HL-60 (cell line): ENCODE results near the gene CDH2.

Experiments used
- GABPA ChIP-seq: IDR thresholded peaks from 2 replicates; pipeline ENCODE4 v1.6.1; 2012; ENCODE audit warnings: low read depth
- POLR2AphosphoS5 ChIP-seq: IDR thresholded peaks from 2 replicates; pipeline ENCODE4 v1.6.1; 2012; ENCODE audit warnings: low read depth
- TF ChIP-seq, protein P1 (sequence below): IDR thresholded peaks from one replicate; pipeline ENCODE4 v1.5.1; 2011; ENCODE audit warnings: low read length, control low read depth, inconsistent platforms; ENCODE audit not compliant: insufficient read depth
- TF ChIP-seq, protein P2 (sequence below): IDR thresholded peaks from 2 replicates; pipeline ENCODE4 v1.6.1; 2012; ENCODE audit warnings: low read depth; ENCODE audit not compliant: insufficient replicate concordance

DNA sequence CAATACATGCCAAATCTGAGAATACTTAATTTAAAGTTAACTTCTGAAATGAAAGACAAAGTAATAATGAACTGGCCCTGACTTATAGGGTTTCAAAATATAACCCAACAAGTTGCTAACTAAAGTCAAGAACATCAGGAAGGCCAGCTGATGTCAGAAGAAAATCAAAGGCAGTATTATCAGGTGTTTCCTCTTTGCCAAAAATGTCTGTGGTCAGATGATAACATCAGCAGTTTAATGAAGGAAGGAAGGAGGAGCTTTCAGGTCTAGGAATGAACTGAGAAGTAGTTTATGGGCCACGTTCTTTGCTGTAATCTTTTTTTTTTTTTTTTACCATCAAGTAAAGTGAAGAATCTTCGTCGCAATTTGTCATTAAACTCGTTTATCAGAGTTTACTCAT is 40.9 kb downstream of the CDH2 start:
- TF ChIP-seq, protein P1, sequence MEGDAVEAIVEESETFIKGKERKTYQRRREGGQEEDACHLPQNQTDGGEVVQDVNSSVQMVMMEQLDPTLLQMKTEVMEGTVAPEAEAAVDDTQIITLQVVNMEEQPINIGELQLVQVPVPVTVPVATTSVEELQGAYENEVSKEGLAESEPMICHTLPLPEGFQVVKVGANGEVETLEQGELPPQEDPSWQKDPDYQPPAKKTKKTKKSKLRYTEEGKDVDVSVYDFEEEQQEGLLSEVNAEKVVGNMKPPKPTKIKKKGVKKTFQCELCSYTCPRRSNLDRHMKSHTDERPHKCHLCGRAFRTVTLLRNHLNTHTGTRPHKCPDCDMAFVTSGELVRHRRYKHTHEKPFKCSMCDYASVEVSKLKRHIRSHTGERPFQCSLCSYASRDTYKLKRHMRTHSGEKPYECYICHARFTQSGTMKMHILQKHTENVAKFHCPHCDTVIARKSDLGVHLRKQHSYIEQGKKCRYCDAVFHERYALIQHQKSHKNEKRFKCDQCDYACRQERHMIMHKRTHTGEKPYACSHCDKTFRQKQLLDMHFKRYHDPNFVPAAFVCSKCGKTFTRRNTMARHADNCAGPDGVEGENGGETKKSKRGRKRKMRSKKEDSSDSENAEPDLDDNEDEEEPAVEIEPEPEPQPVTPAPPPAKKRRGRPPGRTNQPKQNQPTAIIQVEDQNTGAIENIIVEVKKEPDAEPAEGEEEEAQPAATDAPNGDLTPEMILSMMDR = no peak
- TF ChIP-seq POLR2AphosphoS5 = no peak
- TF ChIP-seq GABPA = no peak
- TF ChIP-seq, protein P2, sequence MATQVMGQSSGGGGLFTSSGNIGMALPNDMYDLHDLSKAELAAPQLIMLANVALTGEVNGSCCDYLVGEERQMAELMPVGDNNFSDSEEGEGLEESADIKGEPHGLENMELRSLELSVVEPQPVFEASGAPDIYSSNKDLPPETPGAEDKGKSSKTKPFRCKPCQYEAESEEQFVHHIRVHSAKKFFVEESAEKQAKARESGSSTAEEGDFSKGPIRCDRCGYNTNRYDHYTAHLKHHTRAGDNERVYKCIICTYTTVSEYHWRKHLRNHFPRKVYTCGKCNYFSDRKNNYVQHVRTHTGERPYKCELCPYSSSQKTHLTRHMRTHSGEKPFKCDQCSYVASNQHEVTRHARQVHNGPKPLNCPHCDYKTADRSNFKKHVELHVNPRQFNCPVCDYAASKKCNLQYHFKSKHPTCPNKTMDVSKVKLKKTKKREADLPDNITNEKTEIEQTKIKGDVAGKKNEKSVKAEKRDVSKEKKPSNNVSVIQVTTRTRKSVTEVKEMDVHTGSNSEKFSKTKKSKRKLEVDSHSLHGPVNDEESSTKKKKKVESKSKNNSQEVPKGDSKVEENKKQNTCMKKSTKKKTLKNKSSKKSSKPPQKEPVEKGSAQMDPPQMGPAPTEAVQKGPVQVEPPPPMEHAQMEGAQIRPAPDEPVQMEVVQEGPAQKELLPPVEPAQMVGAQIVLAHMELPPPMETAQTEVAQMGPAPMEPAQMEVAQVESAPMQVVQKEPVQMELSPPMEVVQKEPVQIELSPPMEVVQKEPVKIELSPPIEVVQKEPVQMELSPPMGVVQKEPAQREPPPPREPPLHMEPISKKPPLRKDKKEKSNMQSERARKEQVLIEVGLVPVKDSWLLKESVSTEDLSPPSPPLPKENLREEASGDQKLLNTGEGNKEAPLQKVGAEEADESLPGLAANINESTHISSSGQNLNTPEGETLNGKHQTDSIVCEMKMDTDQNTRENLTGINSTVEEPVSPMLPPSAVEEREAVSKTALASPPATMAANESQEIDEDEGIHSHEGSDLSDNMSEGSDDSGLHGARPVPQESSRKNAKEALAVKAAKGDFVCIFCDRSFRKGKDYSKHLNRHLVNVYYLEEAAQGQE = no peak
